CD4-positive, alpha-beta memory T cell (primary cell): ENCODE results near the gene SMYD2. TPM values are rescaled to one million over a fixed set of nuclear protein-coding genes. Genes with fewer than 3 reads are reported as not detected.

Experiments
- CTCF ChIA-PET: fragments of 350-600 bp; sonication (Branson Sonifier 250); formaldehyde crosslinking; loops from one replicate; lab custom pipeline; 2021; ENCODE audit warnings: inconsistent platforms; ENCODE audit not compliant: partially characterized antibody; lab: Charles Lee
- POLR2A ChIA-PET: fragments of 350-600 bp; sonication (Branson Sonifier 250); formaldehyde crosslinking; loops from one replicate; lab custom pipeline; 2021; ENCODE audit not compliant: partially characterized antibody; lab: Charles Lee
- DNase-seq, 5 donors: peaks; one replicate each; pipeline versions ENCODE4 v3.0.0 to v3.0.0-alpha.2; 2020 to 2022; ENCODE audit warnings: mixed read lengths in 1 of 5
- H3K27ac ChIP-seq: one replicate; pipeline ENCODE4 v1.7.0; 2013; ENCODE audit warnings: low read depth, low read length
- H3K27me3 ChIP-seq: 2 replicates; pipeline ENCODE4 v1.7.0; 2013; ENCODE audit warnings: mild to moderate bottlenecking, low read length, moderate library complexity; ENCODE audit not compliant: insufficient read depth
- H3K36me3 ChIP-seq: 2 replicates; pipeline ENCODE4 v1.7.0; 2013; ENCODE audit warnings: mild to moderate bottlenecking, low read length, moderate library complexity; ENCODE audit not compliant: insufficient read depth
- H3K4me1 ChIP-seq: 2 replicates; pipeline ENCODE4 v1.7.0; 2013; ENCODE audit warnings: mild to moderate bottlenecking, low read length, moderate library complexity; ENCODE audit not compliant: insufficient read depth
- H3K4me3 ChIP-seq, 2 donors: one replicate each; pipeline ENCODE4 v1.7.0; 2013; ENCODE audit warnings: low read length in 2 of 2, mild to moderate bottlenecking in 1 of 2
- H3K9me3 ChIP-seq, 2 donors: one replicate each; pipeline ENCODE4 v1.7.0; 2013; ENCODE audit warnings: low read length in 2 of 2, control low read depth in 1 of 2; ENCODE audit not compliant: control insufficient read depth in 1 of 2
- H3K27ac Mint-ChIP-seq, 7 donors: one replicate each; pipeline ENCODE4 v1.8.0; 2020 to 2021; ENCODE audit warnings: mixed read lengths in 7 of 7, mild to moderate bottlenecking in 6 of 7, inconsistent platforms in 3 of 7, moderate library complexity in 3 of 7
- H3K27me3 Mint-ChIP-seq, 2 donors: one replicate each; pipeline ENCODE4 v1.8.0; 2020 to 2021; ENCODE audit warnings: mixed read lengths in 2 of 2
- H3K36me3 Mint-ChIP-seq, 2 donors: one replicate each; pipeline ENCODE4 v1.8.0; 2020 to 2021; ENCODE audit warnings: mixed read lengths in 2 of 2, inconsistent platforms in 1 of 2, mild to moderate bottlenecking in 1 of 2
- H3K4me1 Mint-ChIP-seq, 4 donors: one replicate each; pipeline ENCODE4 v1.8.0; 2020 to 2021; ENCODE audit warnings: mixed read lengths in 4 of 4, mild to moderate bottlenecking in 1 of 4
- H3K4me3 Mint-ChIP-seq, 8 donors: one replicate each; pipeline ENCODE4 v1.8.0; 2020 to 2021; ENCODE audit warnings: mixed read lengths in 8 of 8, mild to moderate bottlenecking in 7 of 8, moderate library complexity in 6 of 8, inconsistent platforms in 3 of 8
- H3K9me3 Mint-ChIP-seq, 8 donors: one replicate each; pipeline ENCODE4 v1.8.0; 2020 to 2021; ENCODE audit warnings: mixed read lengths in 8 of 8, mild to moderate bottlenecking in 5 of 8, inconsistent platforms in 3 of 8, moderate library complexity in 1 of 8
- intact Hi-C: fragments of 100-400 bp; cut with micrococcal nuclease; formaldehyde crosslinking; loops from one replicate; pipeline ENCODE4 v1.15.1; 2023
- polyA plus RNA-seq, 2 donors: library from polyadenylated mRNA; unstranded; fragments of 300-500 nt; fragmentation: Illumina TruSeq; gene quantifications; one replicate each; pipeline ENCODE4 v1.2.3, GENCODE V29; 2021
- total RNA-seq, 2 experiments: library from RNA; stranded (reverse); gene quantifications; one replicate each; pipeline ENCODE4 v1.2.3, GENCODE V29; 2021

The SMYD2 gene
- total and polyA plus RNA-seq, 4 experiments from 2014 or later: 41.4 to 77.9 (median 44.0) TPM

DNA sequence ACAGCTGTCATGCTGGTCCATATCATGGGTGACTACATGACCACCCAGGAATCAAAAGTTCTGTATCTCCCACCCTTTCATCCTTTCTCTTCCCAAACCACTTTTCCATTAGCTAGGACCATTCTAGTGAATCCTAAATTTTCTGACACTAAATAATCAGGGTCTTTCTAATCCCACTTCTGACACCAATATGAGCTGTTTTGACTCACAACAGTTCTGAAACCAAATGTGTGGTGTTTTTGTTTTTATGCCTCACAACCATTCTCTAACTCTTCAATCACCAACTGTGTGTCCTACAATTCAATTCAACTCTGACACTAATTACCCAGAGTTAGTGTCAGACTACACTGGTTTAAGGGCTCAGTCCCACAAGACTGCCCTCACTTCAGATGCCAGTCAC, 63.9 kb downstream of the SMYD2 start:
- no peak for DNase-seq
- H3K27me3 Mint-ChIP-seq: no peaks in the 10 kb centered on the region
- H3K36me3 Mint-ChIP-seq: peaks cover 51 to 55% of the 10 kb centered on the region in 2 donors
- CTCF ChIA-PET: interaction anchor here (1.2 to 2.9 kb wide), 6 partner anchors 9 to 86 kb away, joined by 3 to 30 read pairs (median 9); no protein-coding TSS in a partner anchor
- POLR2A ChIA-PET: no interaction called here
- H3K9me3 ChIP-seq: peaks cover 0 to 3% of the 10 kb centered on the region in 2 donors
- H3K4me1 Mint-ChIP-seq: peaks cover 0 to 2% (median 0%) of the 10 kb centered on the region in 4 donors
- no peak overlapping the region for H3K27ac Mint-ChIP-seq
- no peak overlapping the region for H3K27ac ChIP-seq
- no peaks in the 10 kb centered on the region for H3K36me3 ChIP-seq
- intact Hi-C loops: no loop called here
- H3K4me3 Mint-ChIP-seq: no peak overlapping the region
- H3K4me3 ChIP-seq: no peak overlapping the region
- H3K4me1 ChIP-seq: no peaks in the 10 kb centered on the region
- peaks cover 0 to 14% (median 6%) of the 10 kb centered on the region in 8 donors for H3K9me3 Mint-ChIP-seq
- no peaks in the 10 kb centered on the region for H3K27me3 ChIP-seq

DNA sequence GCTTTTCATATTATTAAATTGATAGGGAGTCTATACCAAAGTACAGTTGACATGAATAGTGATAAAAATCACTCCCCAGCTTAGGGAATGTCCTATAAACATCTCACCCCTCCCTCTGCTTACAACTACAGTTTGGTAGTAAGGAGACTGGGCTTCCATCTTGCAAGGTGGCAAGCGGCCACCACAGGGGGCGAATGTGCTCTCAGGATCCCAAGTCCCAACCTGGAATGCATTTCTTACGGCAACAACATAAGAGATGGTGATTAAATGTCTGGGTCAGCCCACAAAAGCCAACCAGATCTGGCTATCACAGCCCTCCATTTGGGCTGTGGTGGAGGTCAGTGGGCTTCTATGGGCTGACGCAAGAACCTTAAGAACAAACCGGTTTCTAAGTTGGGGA, 68.0 kb downstream of the SMYD2 start:
- H3K27ac ChIP-seq: no peak overlapping the region
- DNase-seq: no peak
- ChIA-PET POLR2A (no interaction called here), CTCF (interaction anchor here (0.9 to 2.2 kb wide), 4 partner anchors 10 to 88 kb away, joined by 3 to 10 read pairs (median 4); no protein-coding TSS in a partner anchor)
- intact Hi-C loops: no loop called here
- peaks cover 0 to 3% of the 10 kb centered on the region in 2 donors for H3K9me3 ChIP-seq
- Mint-ChIP-seq H3K4me3 (no peak overlapping the region), H3K27ac (no peak overlapping the region), H3K27me3 (no peaks in the 10 kb centered on the region), H3K36me3 (peaks cover 19 to 20% of the 10 kb centered on the region in 2 donors), H3K4me1 (peaks cover 0 to 4% (median 0%) of the 10 kb centered on the region in 4 donors), H3K9me3 (peaks cover 0 to 14% (median 6%) of the 10 kb centered on the region in 8 donors)
- H3K27me3 ChIP-seq: no peaks in the 10 kb centered on the region
- H3K4me3 ChIP-seq: no peak overlapping the region
- H3K36me3 ChIP-seq: no peaks in the 10 kb centered on the region
- no peaks in the 10 kb centered on the region for H3K4me1 ChIP-seq

DNA sequence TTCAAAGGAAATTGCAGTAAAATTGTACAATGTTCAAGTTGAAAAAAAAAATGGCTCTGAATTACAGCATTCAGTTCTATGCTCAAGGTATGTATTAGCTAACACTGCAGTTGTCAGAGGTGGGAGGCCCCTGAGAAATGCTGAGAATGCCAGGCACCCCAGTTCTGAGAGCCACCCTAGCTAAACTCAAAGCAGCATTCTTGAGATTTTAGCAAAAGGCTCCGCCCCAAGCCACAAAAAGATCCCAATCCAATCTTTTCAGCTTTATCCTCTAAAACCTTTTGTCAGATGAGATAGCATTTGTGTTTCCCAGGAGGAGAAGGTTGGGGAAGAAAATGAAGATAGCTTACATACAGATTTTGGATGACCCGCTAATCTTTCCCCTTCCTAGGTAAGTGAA, 68.8 kb downstream of the SMYD2 start:
- Mint-ChIP-seq H3K4me1 (peaks cover 0 to 4% (median 0%) of the 10 kb centered on the region in 4 donors), H3K27ac (peak overlapping the region in 1 of 7 donors; percentile 50), H3K9me3 (peaks cover 0 to 7% (median 2%) of the 10 kb centered on the region in 8 donors), H3K4me3 (no peak overlapping the region), H3K36me3 (peaks cover 11 to 12% of the 10 kb centered on the region in 2 donors), H3K27me3 (no peaks in the 10 kb centered on the region)
- intact Hi-C loops: no loop called here
- Histone ChIP-seq H3K9me3 (peaks cover 0 to under 1% of the 10 kb centered on the region in 2 donors), H3K27me3 (no peaks in the 10 kb centered on the region), H3K27ac (no peak overlapping the region), H3K36me3 (no peaks in the 10 kb centered on the region), H3K4me3 (no peak overlapping the region), H3K4me1 (no peaks in the 10 kb centered on the region)
- DNase-seq: no peak
- CTCF ChIA-PET: interaction anchor here (0.8 to 1.8 kb wide), 4 partner anchors 10 to 89 kb away, joined by 3 to 5 read pairs (median 4); no protein-coding TSS in a partner anchor
- POLR2A ChIA-PET: no interaction called here

DNA sequence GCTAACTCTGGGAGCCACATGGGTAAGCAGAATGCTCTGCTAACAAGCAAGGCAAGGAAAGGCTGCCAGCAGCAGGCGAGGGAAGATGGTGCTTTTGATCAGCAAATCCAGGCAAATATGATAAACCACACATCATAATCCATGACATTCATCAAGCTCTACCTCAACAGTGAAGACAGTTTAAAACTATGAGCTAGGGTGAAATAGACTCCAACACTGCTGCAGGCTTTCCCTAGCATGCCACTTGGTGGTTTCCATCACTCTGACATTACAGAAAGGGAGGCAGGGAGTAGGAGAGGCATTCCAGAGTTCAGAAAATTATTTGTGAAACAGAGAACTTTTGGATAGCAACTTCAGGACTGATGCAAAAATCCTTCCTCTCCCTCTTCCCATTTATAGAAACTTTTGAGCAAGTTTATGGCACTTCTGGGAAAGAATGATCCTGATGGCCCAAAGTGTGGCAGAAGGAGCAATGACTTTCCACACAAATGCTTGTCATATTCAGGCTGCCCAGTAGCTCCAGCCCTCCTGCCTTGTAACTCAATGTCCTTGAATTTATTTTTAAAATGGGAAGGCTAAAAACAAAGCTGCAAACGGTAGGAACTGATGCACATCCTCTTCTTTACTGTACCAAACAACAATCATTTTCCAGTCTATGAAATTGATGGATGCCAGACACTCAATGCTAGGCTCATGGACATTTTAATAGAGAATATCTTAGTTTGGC, 70.8 kb downstream of the SMYD2 start:
- Histone ChIP-seq H3K36me3 (no peaks in the 10 kb centered on the region), H3K27me3 (no peaks in the 10 kb centered on the region), H3K4me1 (no peaks in the 10 kb centered on the region), H3K4me3 (no peak overlapping the region), H3K9me3 (no peaks in the 10 kb centered on the region), H3K27ac (no peak overlapping the region)
- ChIA-PET CTCF (interaction anchor here (1.1 to 1.6 kb wide), 2 partner anchors 20 to 23 kb away, joined by 3 to 8 read pairs; no protein-coding TSS in a partner anchor), POLR2A (no interaction called here)
- peaks cover 0 to 4% (median 0%) of the 10 kb centered on the region in 4 donors for H3K4me1 Mint-ChIP-seq
- H3K9me3 Mint-ChIP-seq: no peaks in the 10 kb centered on the region
- H3K27me3 Mint-ChIP-seq: no peaks in the 10 kb centered on the region
- no peak overlapping the region for H3K27ac Mint-ChIP-seq
- no peak for DNase-seq
- intact Hi-C loops: no loop called here
- no peak overlapping the region for H3K4me3 Mint-ChIP-seq
- H3K36me3 Mint-ChIP-seq: peaks cover 4% of the 10 kb centered on the region in 2 donors

DNA sequence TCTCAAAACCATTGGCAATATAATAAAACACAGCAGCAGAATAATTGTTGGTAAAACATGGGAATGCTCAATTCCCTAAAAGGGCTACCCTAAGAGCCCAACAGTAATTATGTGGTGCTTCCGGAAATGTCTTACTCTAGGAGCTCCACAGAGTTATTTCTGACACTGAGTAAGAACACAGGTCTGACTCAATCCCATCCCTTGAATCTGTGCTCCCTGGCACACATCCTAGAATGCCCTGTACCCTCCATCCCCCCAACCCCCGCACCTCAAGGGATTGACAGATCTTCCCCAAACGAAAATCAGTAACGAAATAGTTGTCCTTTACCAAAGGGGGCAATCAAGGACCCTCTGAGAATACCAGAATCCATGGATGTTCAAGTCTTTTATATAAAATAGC, 71.9 kb downstream of the SMYD2 start:
- intact Hi-C loops: no loop called here
- Mint-ChIP-seq H3K27ac (no peak overlapping the region), H3K9me3 (no peaks in the 10 kb centered on the region), H3K27me3 (no peaks in the 10 kb centered on the region), H3K4me1 (peaks cover 0 to 2% (median 0%) of the 10 kb centered on the region in 4 donors), H3K36me3 (no peaks in the 10 kb centered on the region), H3K4me3 (no peak overlapping the region)
- ChIA-PET POLR2A (no interaction called here), CTCF (interaction anchor here (1.1 to 1.6 kb wide), 2 partner anchors 21 to 24 kb away, joined by 3 to 8 read pairs; no protein-coding TSS in a partner anchor)
- Histone ChIP-seq H3K9me3 (no peaks in the 10 kb centered on the region), H3K27me3 (no peaks in the 10 kb centered on the region), H3K27ac (no peak overlapping the region), H3K36me3 (no peaks in the 10 kb centered on the region), H3K4me1 (no peaks in the 10 kb centered on the region), H3K4me3 (no peak overlapping the region)
- no peak for DNase-seq

DNA sequence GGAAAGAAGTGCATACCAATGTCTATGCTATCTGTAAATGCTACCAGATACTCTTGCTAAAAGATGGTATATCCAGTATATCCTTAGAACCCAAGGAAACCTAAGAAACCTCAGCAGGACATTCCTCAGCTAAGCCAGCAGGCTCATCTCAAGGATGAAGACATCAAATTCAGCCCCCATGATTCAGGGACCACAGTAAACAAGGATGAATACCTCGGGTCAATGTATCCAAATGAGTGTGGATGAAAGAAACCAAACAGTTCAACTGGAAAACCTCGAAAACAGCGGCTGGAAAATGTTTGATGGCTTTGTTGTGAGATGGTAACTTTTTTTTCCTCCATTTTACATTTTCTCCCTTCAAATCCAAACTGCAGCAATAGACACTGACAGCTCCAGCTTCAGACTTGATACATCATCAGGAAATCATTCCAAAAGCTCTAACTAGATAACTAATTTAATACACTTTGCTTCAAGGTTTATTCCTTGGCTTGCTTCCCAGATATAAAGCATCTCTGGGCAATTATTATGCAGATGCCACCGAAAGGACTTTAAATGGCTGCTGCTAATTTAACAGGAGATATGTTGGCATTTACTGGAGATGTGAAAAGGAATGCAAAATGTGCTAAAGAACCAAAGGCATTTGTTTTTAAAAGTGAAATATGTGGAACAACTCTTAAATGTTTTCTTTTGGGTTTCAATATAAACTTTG, 73.6 kb downstream of the SMYD2 start:
- H3K4me1 Mint-ChIP-seq: peaks cover 0 to 2% (median 0%) of the 10 kb centered on the region in 4 donors
- no peak overlapping the region for H3K4me3 Mint-ChIP-seq
- Histone ChIP-seq H3K4me1 (no peaks in the 10 kb centered on the region), H3K27ac (no peak overlapping the region), H3K9me3 (no peaks in the 10 kb centered on the region), H3K4me3 (no peak overlapping the region), H3K27me3 (no peaks in the 10 kb centered on the region), H3K36me3 (no peaks in the 10 kb centered on the region)
- no peaks in the 10 kb centered on the region for H3K36me3 Mint-ChIP-seq
- DNase-seq: no peak
- H3K9me3 Mint-ChIP-seq: no peaks in the 10 kb centered on the region
- ChIA-PET CTCF (interaction anchor here (2.3 kb wide), 1 partner anchor 9 kb away, joined by 9 read pairs; no protein-coding TSS in a partner anchor), POLR2A (no interaction called here)
- H3K27me3 Mint-ChIP-seq: no peaks in the 10 kb centered on the region
- intact Hi-C loops: no loop called here
- H3K27ac Mint-ChIP-seq: no peak overlapping the region

DNA sequence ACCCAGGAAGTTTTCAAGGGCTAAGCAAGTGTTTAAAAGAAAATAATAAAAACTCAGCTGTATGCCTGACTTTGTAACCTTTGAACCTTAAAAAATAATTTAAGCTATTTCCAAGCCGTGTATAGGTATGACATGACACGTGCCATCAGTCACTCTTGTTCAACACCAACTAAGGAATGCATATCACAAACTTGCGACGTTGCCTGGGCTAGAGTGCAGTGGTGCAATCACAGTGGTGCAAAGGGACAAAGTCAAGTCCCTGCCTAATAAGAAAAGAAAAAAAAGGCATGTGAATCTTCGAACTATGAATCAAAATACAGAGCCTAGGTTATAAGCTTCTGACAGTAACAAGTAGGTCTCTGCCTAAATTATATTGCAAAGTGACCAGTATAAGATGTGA, 79.2 kb downstream of the SMYD2 start:
- Histone ChIP-seq H3K9me3 (no peaks in the 10 kb centered on the region), H3K4me1 (no peaks in the 10 kb centered on the region), H3K4me3 (no peak overlapping the region), H3K27me3 (no peaks in the 10 kb centered on the region), H3K27ac (no peak overlapping the region), H3K36me3 (no peaks in the 10 kb centered on the region)
- peaks cover 0 to 2% (median 0%) of the 10 kb centered on the region in 8 donors for H3K9me3 Mint-ChIP-seq
- ChIA-PET CTCF (interaction anchor here (1.2 kb wide), 1 partner anchor 99 kb away, joined by 6 read pairs; no protein-coding TSS in a partner anchor), POLR2A (no interaction called here)
- no peak overlapping the region for H3K27ac Mint-ChIP-seq
- no peak overlapping the region for H3K4me3 Mint-ChIP-seq
- no peaks in the 10 kb centered on the region for H3K36me3 Mint-ChIP-seq
- no peak for DNase-seq
- H3K27me3 Mint-ChIP-seq: peaks cover 25 to 35% of the 10 kb centered on the region in 2 donors
- no peaks in the 10 kb centered on the region for H3K4me1 Mint-ChIP-seq
- intact Hi-C loops: no loop called here
